B cell (primary cell): ENCODE data around the gene TARS2. TPM values are rescaled to one million over a fixed set of nuclear protein-coding genes. Genes with fewer than 3 reads are reported as not detected.

ENCODE experiments used
- ATAC-seq: fragments of 200-7000 bp; cut with Tn5 transposase; one replicate; pipeline ENCODE4 v1.10.0; 2021; ENCODE audit warnings: low read depth, mild to moderate bottlenecking, moderate number of reproducible peaks, moderate library complexity
- CTCF ChIA-PET: fragments of 350-600 bp; sonication (Branson Sonifier 250); formaldehyde crosslinking; loops from one replicate; lab custom pipeline; 2021; ENCODE audit warnings: antibody characterized with exemption, inconsistent platforms; lab: Charles Lee
- POLR2A ChIA-PET: fragments of 350-600 bp; sonication (Branson Sonifier 250); formaldehyde crosslinking; loops from one replicate; lab custom pipeline; 2021; ENCODE audit warnings: antibody characterized with exemption; lab: Charles Lee
- DNase-seq: peaks from one replicate; pipeline ENCODE4 v3.0.0; 2013
- H2AFZ ChIP-seq: 2 replicates; pipeline ENCODE4 v1.6.1; 2012; ENCODE audit warnings: mild to moderate bottlenecking, low read depth, low read length; ENCODE audit not compliant: insufficient read depth, poor library complexity, severe bottlenecking
- H3K27ac ChIP-seq, 2 donors: 1 replicate in 1 of 2; 2 replicates in 1 of 2; pipeline ENCODE4 v1.5.1; 2012 to 2013; ENCODE audit warnings: low read length in 2 of 2, mild to moderate bottlenecking in 2 of 2, moderate library complexity in 1 of 2
- H3K27me3 ChIP-seq, 4 experiments: fragments of 200-600 bp in 1 of 4; sonication (generic) in 1 of 4; replicated peaks in 1 of 4; 1 replicate in 2 of 4; 2 replicates in 2 of 4; pipeline versions ENCODE4 v1.6.1 to v1.7.0; 2013 to 2016; ENCODE audit warnings: low read length in 3 of 4, mild to moderate bottlenecking in 2 of 4, mixed read lengths in 1 of 4, moderate library complexity in 1 of 4; ENCODE audit not compliant: insufficient read depth in 4 of 4, control insufficient read depth in 3 of 4; ENCODE audit errors: control extremely low read depth in 1 of 4
- H3K36me3 ChIP-seq, 2 experiments: replicated peaks in 1 of 2; 1 replicate in 1 of 2; 2 replicates in 1 of 2; pipeline versions ENCODE4 v1.6.1 to v1.7.1; 2013; ENCODE audit warnings: low read length in 1 of 2; ENCODE audit not compliant: insufficient read depth in 2 of 2, control insufficient read depth in 1 of 2; ENCODE audit errors: control extremely low read depth in 1 of 2, extremely low read depth in 1 of 2
- H3K4me1 ChIP-seq, 2 donors: fragments of 200-600 bp in 1 of 2; sonication (generic) in 1 of 2; 1 replicate in 1 of 2; 2 replicates in 1 of 2; pipeline versions ENCODE4 v1.5.1 to v1.6.1; 2013 to 2017; ENCODE audit warnings: low read length in 2 of 2; ENCODE audit not compliant: control insufficient read depth in 2 of 2, insufficient read depth in 2 of 2
- H3K4me2 ChIP-seq: replicated peaks from 2 replicates; pipeline ENCODE3; 2012; ENCODE audit warnings: mild to moderate bottlenecking, low read depth, low read length; ENCODE audit not compliant: poor library complexity, severe bottlenecking
- H3K4me3 ChIP-seq, 5 experiments: fragments of 200-600 bp in 1 of 5; sonication (generic) in 1 of 5; 1 replicate in 3 of 5; 2 replicates in 2 of 5; pipeline versions ENCODE4 v1.5.1 to v1.7.0; 2011 to 2016; ENCODE audit warnings: low read length in 4 of 5, mild to moderate bottlenecking in 4 of 5, low read depth in 2 of 5, control low read depth in 1 of 5, moderate library complexity in 1 of 5; ENCODE audit not compliant: insufficient read depth in 1 of 5; ENCODE audit errors: control extremely low read depth in 1 of 5, extremely low read depth in 1 of 5
- H3K79me2 ChIP-seq: fragments of 200-600 bp; sonication (generic); one replicate; pipeline ENCODE4 v1.6.0; 2016; ENCODE audit warnings: low read length; ENCODE audit not compliant: control insufficient read depth, insufficient read depth
- H3K9ac ChIP-seq: fragments of 200-600 bp; sonication (generic); 2 replicates; pipeline ENCODE4 v1.6.1; 2017; ENCODE audit warnings: mild to moderate bottlenecking, low read length, moderate library complexity
- H3K9me3 ChIP-seq, 3 donors: one replicate each; pipeline versions ENCODE4 v1.6.1 to v1.7.1; 2013; ENCODE audit warnings: low read length in 2 of 3; ENCODE audit not compliant: control insufficient read depth in 2 of 3, insufficient read depth in 1 of 3; ENCODE audit errors: control extremely low read depth in 1 of 3
- H4K20me1 ChIP-seq: 2 replicates; pipeline ENCODE4 v1.6.0; 2012; ENCODE audit warnings: mild to moderate bottlenecking, low read length; ENCODE audit not compliant: insufficient read depth, control insufficient read depth, poor library complexity, severe bottlenecking
- H3K27ac Mint-ChIP-seq: one replicate; pipeline ENCODE4 v1.8.0; 2021; ENCODE audit warnings: mixed read lengths
- H3K27me3 Mint-ChIP-seq: one replicate; pipeline ENCODE4 v1.8.0; 2021; ENCODE audit warnings: mixed read lengths
- H3K4me1 Mint-ChIP-seq: one replicate; pipeline ENCODE4 v1.8.0; 2021; ENCODE audit warnings: mixed read lengths
- H3K4me3 Mint-ChIP-seq: one replicate; pipeline ENCODE4 v1.8.0; 2021; ENCODE audit warnings: mixed read lengths
- H3K9me3 Mint-ChIP-seq: one replicate; pipeline ENCODE4 v1.8.0; 2022; ENCODE audit warnings: mixed read lengths; ENCODE audit not compliant: insufficient read depth
- EZH2 ChIP-seq: IDR thresholded peaks from 2 replicates; pipeline ENCODE4 v1.6.1; 2012; ENCODE audit warnings: borderline replicate concordance, low read depth, mild to moderate bottlenecking, moderate library complexity, low read length; ENCODE audit not compliant: insufficient read depth, poor library complexity, severe bottlenecking
- WGBS: methylation state at CpG from one replicate; pipeline ENCODE4 v1.1.5; 2013; ENCODE audit warnings: missing lambda C conversion rate; ENCODE audit not compliant: insufficient coverage; 5-methylcytosine and 5-hydroxymethylcytosine counted together
- intact Hi-C: fragments of 100-400 bp; cut with micrococcal nuclease; formaldehyde crosslinking; loops from one replicate; pipeline ENCODE4 v1.10.0; 2022
- polyA plus RNA-seq: library from polyadenylated mRNA; depleted of rRNA; stranded (reverse); fragments of >200 nt; gene quantifications from 2 replicates; pipeline ENCODE4 v1.2.3, GENCODE V29; 2012
- total RNA-seq, 2 donors: library from RNA; stranded (reverse); fragments of 120-200 nt in 1 of 2; gene quantifications; 1 replicate in 1 of 2; 2 replicates in 1 of 2; pipeline versions ENCODE4 v1.2.3 to v1.2.4, GENCODE V29; 2013 to 2022
- TF ChIP-seq, protein P1 (sequence below): fragments of 200-600 bp; IDR thresholded peaks from one replicate; pipeline ENCODE4 v1.8.0; 2022; ENCODE audit warnings: antibody characterized with exemption, mild to moderate bottlenecking

TARS2 gene
- total and polyA plus RNA-seq, 2 donors (not counting 1 experiment from before 2014, with no cell fraction given): 42.2 to 53.6 TPM

DNA sequence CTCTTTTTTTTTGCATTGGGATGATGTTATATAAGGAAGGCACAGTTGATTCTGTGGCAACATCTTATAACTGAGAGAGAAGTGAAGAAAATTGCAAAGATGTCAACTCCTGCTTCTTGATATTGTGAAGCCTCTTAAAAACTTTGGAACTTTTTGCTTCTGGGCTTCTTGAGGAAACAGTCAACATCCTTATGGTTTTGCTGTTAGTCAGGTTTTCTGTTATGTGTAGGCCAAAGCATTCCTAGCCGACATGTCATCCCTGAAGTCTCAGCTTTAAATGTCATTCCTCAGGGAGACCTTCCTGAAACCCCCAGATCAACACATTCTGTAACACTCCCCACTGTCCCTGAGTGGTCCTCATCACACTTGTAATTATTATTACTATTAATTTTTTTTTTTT lies 41.0 kb downstream of the TARS2 start:
- no peaks in the 10 kb centered on the region for H3K4me1 Mint-ChIP-seq
- peaks cover 0 to 4% (median 0%) of the 10 kb centered on the region in 3 donors for H3K9me3 ChIP-seq
- no CpG with 5 or more reads among the region's 1 CpG for WGBS
- ATAC-seq (no peak), DNase-seq (no peak)
- H3K27me3 ChIP-seq: no peaks in the 10 kb centered on the region
- H3K27ac Mint-ChIP-seq: no peak overlapping the region
- no peak overlapping the region for H3K4me3 Mint-ChIP-seq
- H3K79me2 ChIP-seq: no peaks in the 10 kb centered on the region
- TF ChIP-seq, protein P1, sequence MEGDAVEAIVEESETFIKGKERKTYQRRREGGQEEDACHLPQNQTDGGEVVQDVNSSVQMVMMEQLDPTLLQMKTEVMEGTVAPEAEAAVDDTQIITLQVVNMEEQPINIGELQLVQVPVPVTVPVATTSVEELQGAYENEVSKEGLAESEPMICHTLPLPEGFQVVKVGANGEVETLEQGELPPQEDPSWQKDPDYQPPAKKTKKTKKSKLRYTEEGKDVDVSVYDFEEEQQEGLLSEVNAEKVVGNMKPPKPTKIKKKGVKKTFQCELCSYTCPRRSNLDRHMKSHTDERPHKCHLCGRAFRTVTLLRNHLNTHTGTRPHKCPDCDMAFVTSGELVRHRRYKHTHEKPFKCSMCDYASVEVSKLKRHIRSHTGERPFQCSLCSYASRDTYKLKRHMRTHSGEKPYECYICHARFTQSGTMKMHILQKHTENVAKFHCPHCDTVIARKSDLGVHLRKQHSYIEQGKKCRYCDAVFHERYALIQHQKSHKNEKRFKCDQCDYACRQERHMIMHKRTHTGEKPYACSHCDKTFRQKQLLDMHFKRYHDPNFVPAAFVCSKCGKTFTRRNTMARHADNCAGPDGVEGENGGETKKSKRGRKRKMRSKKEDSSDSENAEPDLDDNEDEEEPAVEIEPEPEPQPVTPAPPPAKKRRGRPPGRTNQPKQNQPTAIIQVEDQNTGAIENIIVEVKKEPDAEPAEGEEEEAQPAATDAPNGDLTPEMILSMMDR: no peak
- no peak for TF ChIP-seq EZH2
- no peaks in the 10 kb centered on the region for H3K9me3 Mint-ChIP-seq
- ChIA-PET CTCF (interaction anchor here (0.6 kb wide), 1 partner anchor 46 kb away, joined by 3 read pairs; no protein-coding TSS in a partner anchor), POLR2A (no interaction called here)
- H4K20me1 ChIP-seq: no peaks in the 10 kb centered on the region
- intact Hi-C loops: no loop called here
- H3K9ac ChIP-seq: no peak overlapping the region
- no peaks in the 10 kb centered on the region for H3K4me1 ChIP-seq
- H3K27me3 Mint-ChIP-seq: no peaks in the 10 kb centered on the region
- H2AFZ ChIP-seq: no peak overlapping the region
- H3K4me3 ChIP-seq: no peak overlapping the region
- H3K4me2 ChIP-seq: no peak overlapping the region
- H3K36me3 ChIP-seq: no peaks in the 10 kb centered on the region
- H3K27ac ChIP-seq: no peak overlapping the region

DNA sequence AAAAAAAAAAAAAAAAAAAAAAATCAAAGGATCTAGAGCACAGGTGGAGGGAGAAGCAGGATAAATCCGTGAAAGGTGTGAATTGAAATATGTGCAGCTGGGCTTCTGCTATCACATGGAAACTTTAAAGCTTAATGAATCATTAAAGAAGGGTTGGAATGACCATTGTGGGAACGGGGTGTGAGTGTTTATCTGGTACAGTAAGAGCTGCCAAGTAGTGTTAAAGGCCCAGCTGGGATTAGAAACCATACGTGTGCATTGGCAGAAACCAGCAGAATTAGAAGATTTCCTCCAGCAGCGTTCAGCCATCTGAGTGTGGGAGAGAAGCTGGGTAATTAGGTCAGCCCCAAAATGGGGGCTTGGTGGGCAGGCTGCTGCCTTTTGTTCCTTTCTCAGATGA lies 41.8 kb downstream of the TARS2 start:
- intact Hi-C loops: no loop called here
- POLR2A ChIA-PET: no interaction called here
- no peaks in the 10 kb centered on the region for H3K9me3 Mint-ChIP-seq

More for the DNA sequence above, 41.8 kb downstream of the TARS2 start:
- DNase-seq (no peak), ATAC-seq (no peak)
- H2AFZ ChIP-seq: no peak overlapping the region
- WGBS: 92% methylated on average over 4 of the region's 4 CpGs
- H3K27ac ChIP-seq: no peak overlapping the region
- CTCF ChIA-PET: interaction anchor here (0.6 to 4.8 kb wide), 4 partner anchors 34 to 519 kb away, joined by 3 to 26 read pairs (median 4); no protein-coding TSS in a partner anchor
- H3K4me3 ChIP-seq: no peak overlapping the region
- no peak for TF ChIP-seq EZH2
- TF ChIP-seq, protein P1: no peak
- no peaks in the 10 kb centered on the region for H3K4me1 ChIP-seq
- H3K9me3 ChIP-seq: peaks cover 0 to 4% (median 0%) of the 10 kb centered on the region in 3 donors
- no peaks in the 10 kb centered on the region for H3K27me3 Mint-ChIP-seq
- H3K79me2 ChIP-seq: no peaks in the 10 kb centered on the region
- H3K4me3 Mint-ChIP-seq: no peak overlapping the region
- no peaks in the 10 kb centered on the region for H3K4me1 Mint-ChIP-seq
- no peaks in the 10 kb centered on the region for H4K20me1 ChIP-seq
- H3K4me2 ChIP-seq: no peak overlapping the region
- H3K9ac ChIP-seq: no peak overlapping the region
- no peaks in the 10 kb centered on the region for H3K27me3 ChIP-seq
- no peaks in the 10 kb centered on the region for H3K36me3 ChIP-seq
- no peak overlapping the region for H3K27ac Mint-ChIP-seq
